Subcutaneous adipose tissue (tissue), 4 donors: ENCODE results near the gene SSH2. TPM values are rescaled to one million over a fixed set of nuclear protein-coding genes. Genes with fewer than 3 reads are reported as not detected.

Experiments
- total RNA-seq, 4 donors: library from RNA; depleted of rRNA; stranded (reverse); fragments of >200 nt; gene quantifications; one replicate each; pipeline ENCODE4 v1.1.0, GENCODE V29; 2016
- TF ChIP-seq, protein P1 (sequence below): fragments of 450-650 bp; IDR thresholded peaks from one replicate; pipeline ENCODE4 v1.5.1; 2016; ENCODE audit warnings: low read depth, mild to moderate bottlenecking, control low read depth, antibody characterized with exemption, moderate library complexity

Gene SSH2
- total RNA-seq, 4 donors from 2014 or later, result 51.8 to 70.6 (median 61.4) TPM

DNA sequence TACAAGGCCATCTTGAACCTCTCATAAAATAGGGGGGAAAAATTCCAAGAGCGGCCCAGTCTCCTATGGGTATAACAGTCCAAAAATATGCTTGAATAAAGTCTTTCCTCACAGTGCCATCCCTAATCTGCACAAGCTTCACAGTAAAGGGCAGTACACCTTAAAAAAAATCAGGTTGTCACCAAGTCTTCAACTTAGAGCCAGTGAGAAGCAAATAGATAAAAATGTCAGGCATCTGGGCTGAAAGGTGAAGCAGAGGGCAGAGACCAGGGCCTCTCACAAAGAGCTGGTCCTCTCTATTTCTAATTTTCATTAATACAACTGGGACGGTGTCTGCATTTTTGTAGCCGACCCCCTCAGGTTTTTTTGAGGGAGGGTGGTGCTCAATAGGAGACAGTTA lies 82.9 kb downstream of the SSH2 start:
- TF ChIP-seq, protein P1, sequence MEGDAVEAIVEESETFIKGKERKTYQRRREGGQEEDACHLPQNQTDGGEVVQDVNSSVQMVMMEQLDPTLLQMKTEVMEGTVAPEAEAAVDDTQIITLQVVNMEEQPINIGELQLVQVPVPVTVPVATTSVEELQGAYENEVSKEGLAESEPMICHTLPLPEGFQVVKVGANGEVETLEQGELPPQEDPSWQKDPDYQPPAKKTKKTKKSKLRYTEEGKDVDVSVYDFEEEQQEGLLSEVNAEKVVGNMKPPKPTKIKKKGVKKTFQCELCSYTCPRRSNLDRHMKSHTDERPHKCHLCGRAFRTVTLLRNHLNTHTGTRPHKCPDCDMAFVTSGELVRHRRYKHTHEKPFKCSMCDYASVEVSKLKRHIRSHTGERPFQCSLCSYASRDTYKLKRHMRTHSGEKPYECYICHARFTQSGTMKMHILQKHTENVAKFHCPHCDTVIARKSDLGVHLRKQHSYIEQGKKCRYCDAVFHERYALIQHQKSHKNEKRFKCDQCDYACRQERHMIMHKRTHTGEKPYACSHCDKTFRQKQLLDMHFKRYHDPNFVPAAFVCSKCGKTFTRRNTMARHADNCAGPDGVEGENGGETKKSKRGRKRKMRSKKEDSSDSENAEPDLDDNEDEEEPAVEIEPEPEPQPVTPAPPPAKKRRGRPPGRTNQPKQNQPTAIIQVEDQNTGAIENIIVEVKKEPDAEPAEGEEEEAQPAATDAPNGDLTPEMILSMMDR, result no peak

DNA sequence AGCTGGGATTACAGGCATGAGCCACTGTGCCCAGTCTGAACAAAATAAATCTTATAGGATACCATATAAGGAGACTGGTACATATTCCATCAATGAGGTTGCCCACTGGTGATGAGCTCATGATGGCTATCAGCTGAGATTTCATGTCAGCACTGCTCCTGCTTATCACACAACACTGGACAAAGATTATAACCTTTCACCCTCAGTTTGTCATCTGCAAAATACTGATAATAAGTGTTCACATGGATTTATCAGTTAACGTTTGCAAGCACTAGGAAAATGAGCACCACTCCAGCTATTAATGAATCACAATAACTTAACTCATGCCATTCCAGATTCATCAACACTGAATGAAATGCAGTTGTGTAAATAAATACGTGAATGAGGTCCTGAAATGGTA lies 83.7 kb downstream of the SSH2 start:
- TF ChIP-seq, protein P1, result no peak

DNA sequence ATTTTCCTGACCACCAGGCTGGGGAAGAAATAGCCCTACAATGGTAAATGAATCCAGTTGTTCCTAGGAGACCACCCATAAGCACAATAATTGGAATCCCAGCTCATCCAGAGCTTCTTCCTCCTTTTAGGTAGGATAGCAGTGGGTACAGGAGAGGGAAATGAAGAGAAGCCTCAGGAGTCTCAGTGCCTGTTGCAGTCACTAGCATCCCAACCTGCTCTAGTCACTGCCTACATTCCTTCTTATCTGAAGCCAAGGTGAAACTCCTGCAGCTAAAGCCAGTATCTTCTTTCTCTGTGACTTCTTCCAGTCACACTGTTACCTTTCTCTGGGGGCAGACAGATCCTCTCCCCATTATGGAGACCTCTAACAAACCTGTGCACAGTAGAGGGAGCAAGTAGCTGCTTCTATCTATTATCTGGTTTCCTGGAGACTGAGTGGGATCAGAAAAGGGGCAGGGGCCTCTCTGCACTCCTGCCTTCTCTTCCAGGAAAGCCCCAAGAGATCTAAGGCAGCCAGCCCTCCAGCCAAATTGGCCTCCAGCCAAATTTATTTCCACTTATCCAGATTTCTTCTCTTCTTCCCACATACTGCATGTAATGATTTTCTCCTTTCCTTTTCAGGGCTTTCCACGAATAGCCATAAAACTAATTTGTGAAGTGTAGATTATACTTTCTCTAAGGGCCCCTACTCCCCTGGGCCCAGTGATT lies 85.5 kb downstream of the SSH2 start:
- TF ChIP-seq, protein P1, result no peak

DNA sequence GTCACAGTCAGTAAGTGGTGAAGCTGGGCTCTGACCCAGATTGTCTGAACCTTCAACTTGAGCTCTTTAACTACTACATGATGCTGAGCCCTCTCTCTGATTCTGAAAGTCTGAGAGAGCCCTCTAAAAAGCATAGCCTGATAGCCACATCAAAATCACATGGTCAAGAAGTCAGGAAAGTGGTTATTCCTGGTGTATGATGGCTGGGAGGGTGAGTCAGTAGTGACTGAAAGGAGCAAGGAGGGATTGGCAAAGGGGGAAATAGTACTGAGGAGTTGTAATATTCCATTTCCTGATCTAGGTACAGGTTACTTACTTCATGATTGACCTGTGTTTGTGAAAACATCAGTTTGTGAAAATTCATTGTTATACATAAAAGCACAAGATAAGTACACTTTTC lies 89.1 kb downstream of the SSH2 start:
- TF ChIP-seq, protein P1, result no peak

DNA sequence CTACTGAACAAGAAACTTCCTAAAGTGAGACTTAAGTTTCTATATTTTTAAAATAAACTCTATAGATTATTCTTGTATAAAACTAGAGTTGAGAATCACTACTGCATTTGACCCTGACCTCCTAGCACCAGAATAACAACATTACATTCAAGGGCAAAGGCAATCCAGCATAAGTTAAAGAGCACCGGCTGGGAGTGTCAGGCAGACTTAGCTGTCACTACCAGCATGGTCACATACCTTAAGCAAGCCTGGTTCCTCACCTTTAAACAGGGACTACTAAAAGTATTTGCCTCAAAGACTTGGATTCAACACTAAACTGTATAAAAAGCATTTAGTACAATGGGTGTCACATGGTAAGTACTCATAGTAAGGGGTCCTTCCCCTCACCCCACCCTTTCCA lies 90.4 kb downstream of the SSH2 start:
- TF ChIP-seq, protein P1, result no peak

DNA sequence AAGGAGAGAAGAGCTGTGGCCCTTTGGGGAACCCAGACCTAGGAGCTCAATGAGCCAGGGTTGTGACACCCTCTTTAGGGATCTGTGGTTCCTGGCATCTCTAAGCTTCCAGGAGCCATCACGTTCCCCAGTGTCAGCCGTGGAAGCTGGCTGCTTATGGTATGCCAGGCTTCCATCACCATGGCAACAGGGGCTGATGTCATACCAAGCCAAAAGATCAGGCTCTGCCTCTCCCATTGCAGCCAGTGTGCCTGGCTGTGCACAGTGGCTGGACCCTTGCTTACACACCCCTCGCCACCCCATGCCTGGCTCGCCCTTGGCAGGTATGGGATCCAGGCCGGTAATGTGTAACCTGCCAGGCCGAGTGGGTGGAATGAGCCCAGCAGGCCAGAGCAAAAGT lies 91.1 kb downstream of the SSH2 start:
- TF ChIP-seq, protein P1, result no peak

DNA sequence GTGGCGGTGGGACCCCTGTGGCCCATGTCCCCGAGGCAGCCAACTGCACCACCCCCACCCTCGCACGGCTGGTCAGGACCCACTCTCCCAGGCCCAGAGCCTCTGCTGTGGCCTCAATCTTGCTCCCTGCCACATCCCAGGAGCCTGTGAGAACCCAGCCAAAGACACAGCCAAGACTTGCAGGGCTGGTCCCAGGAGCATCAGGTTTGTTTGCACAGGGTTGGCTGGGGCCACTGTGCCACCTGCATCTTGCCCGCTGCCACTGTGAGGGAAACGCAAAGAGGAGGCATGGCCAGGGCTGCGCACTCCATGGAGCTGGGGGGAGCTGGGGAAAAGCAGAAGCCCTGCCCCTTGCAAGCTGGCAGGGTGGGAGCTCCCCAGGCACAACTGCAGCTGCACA lies 92.5 kb downstream of the SSH2 start:
- TF ChIP-seq, protein P1, result no peak
